Fibroblast of villous mesenchyme (primary cell): Measurements from ENCODE around the gene KCNK2. TPM values are rescaled to one million over a fixed set of nuclear protein-coding genes. Genes with fewer than 3 reads are reported as not detected.

ENCODE experiments used
- DNase-seq: peaks from one replicate; pipeline ENCODE4 v3.0.0-alpha.2; 2010; ENCODE audit warnings: low read depth
- H3K4me3 ChIP-seq: 2 replicates; pipeline ENCODE4 v1.5.1; 2011; ENCODE audit warnings: low read depth, mild to moderate bottlenecking, low read length
- total RNA-seq: library from RNA; depleted of rRNA; stranded (reverse); fragments of >200 nt; gene quantifications from 2 replicates; pipeline ENCODE4 v1.2.3, GENCODE V29; 2012
- TF ChIP-seq, protein P1 (sequence below): IDR thresholded peaks from 2 replicates; pipeline ENCODE4 v1.5.1; 2012; ENCODE audit warnings: low read depth, mild to moderate bottlenecking, low read length; ENCODE audit not compliant: insufficient read depth

Gene KCNK2
- total RNA-seq, 1 donor, result 61.7 TPM

DNA sequence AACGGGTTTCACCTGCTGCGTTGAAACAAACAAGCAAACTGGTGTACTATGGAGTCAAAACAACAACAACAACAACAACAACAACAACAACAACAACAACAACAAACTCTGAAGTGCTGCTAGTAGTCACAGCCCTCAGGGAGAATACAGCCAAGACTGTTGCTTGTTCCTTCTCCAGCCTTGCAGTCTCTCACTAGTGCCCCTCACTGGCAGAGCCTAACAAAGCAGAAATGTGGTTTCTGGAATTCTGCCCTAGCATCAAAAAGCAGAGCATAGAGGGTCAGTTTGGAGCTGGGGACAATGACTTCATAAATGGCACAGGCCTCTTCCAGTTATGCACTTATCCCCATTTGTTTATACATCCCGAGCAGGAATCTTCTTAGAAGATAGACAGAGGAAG lies 187.4 kb downstream of the KCNK2 start:
- no peak overlapping the region for H3K4me3 ChIP-seq
- TF ChIP-seq, protein P1, sequence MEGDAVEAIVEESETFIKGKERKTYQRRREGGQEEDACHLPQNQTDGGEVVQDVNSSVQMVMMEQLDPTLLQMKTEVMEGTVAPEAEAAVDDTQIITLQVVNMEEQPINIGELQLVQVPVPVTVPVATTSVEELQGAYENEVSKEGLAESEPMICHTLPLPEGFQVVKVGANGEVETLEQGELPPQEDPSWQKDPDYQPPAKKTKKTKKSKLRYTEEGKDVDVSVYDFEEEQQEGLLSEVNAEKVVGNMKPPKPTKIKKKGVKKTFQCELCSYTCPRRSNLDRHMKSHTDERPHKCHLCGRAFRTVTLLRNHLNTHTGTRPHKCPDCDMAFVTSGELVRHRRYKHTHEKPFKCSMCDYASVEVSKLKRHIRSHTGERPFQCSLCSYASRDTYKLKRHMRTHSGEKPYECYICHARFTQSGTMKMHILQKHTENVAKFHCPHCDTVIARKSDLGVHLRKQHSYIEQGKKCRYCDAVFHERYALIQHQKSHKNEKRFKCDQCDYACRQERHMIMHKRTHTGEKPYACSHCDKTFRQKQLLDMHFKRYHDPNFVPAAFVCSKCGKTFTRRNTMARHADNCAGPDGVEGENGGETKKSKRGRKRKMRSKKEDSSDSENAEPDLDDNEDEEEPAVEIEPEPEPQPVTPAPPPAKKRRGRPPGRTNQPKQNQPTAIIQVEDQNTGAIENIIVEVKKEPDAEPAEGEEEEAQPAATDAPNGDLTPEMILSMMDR, result no peak
- no peak for DNase-seq

DNA sequence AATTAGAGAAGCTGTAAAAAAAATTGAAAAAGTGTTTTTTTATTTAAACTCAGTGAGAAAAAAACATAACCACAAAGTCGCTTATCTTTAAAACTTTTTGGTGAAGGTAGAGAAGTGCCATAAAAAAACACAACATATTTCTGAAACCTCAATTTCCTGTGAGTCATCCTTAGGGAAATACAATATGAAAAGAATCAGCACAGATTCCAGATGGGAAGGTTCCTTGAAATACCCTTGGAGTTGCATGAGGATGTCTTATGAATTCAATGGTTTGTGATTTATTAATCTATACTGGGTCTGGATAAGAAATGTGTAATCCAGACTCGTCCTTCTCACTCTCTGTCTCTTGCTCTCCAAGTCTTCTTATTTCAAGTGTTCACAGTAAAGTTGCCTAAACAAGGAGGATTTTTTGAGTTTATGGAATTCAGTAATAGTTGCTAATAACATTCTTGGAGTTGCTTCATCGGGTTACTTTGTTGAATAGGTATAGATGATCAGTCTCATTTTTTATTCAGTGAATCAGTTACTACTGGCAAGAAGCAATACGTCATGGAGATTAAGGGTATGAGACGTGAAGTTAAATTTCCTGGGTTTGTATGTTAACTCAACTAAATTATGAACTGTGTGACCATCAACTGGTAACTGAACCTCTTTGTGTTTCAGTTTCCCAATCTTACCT lies 191.4 kb downstream of the KCNK2 start:
- H3K4me3 ChIP-seq, result no peak overlapping the region
- peak; percentile 88 for DNase-seq
- TF ChIP-seq, protein P1, result no peak

DNA sequence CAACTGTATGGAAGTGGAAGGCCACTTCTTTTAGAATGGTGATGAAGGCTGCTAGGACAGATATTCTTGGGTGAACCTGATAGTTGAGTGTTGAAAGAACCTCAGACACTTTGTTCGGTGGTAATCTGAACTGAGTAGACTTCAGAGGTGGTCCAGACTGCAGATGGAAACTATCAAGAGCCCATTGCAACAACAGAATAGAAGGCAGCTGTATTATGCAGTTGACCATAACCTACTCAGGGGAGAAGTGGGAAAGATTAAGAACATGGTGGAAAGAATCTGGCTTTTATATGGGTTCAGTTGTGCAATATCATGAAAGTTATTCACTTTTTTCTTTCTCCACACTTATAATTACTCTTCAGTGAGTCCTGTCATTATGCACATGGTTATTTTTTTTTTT lies 194.0 kb downstream of the KCNK2 start:
- TF ChIP-seq, protein P1, result no peak
- H3K4me3 ChIP-seq, result no peak overlapping the region
- DNase-seq, result no peak

DNA sequence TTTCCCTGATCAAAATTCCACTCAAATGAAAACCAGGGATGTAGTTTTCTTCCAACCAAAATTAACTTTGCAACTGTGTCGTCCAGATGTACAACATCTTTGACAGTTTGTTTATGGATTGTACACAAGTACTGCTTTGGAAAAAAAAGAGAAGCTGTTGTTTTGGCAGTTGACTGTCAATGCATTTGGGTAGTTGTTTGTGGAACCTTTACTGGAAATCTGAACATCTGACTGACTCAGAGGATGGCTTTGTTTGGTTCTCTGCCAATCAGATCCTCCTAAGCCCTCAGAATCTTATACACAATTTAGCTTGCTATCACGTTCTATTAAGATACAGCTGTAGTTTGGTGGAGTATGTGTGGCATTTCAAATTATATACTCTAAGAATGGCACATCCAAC lies 195.0 kb downstream of the KCNK2 start:
- TF ChIP-seq, protein P1, result no peak
- no peak overlapping the region for H3K4me3 ChIP-seq
- DNase-seq, result peak; percentile 67

DNA sequence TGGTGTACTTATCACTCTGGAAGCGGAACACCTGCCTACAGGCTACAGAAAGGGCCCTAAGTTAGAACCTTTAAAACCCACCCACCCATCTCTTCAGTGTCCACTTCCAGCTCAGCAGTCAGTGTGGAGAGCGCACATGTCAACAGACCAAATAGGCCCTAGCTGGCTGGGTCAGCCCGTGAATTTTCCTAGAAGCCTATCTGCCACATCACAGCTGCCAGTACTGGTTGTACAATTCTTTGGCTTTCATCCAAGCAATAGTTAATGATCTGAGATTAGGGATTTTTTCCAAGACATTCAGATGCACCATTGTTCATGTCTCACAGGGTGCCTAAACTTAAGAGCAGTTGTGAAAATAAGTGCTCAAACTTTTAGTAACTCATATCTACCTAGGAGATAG lies 197.1 kb downstream of the KCNK2 start:
- TF ChIP-seq, protein P1, result no peak
- H3K4me3 ChIP-seq, result no peak overlapping the region
- no peak for DNase-seq

DNA sequence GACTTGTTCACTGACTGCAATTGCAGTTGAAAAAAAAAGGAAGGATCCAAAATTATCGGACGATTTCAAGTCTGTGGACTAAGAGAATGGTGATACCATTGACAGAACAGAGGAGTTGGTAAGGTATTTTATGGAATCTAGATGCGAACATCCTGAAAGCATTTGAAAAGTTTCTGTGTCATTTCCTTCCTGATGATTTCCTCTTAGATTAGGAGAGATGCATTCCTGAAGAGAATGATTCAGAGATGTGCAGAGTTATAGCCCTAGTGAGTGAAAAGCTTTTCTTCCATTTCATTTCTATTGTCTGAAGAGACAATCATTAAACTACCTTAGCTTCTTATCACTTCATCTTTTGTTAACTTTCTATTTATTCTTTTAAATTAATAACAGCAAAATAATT lies 200.0 kb downstream of the KCNK2 start:
- no peak overlapping the region for H3K4me3 ChIP-seq
- no peak for DNase-seq
- TF ChIP-seq, protein P1, result no peak

DNA sequence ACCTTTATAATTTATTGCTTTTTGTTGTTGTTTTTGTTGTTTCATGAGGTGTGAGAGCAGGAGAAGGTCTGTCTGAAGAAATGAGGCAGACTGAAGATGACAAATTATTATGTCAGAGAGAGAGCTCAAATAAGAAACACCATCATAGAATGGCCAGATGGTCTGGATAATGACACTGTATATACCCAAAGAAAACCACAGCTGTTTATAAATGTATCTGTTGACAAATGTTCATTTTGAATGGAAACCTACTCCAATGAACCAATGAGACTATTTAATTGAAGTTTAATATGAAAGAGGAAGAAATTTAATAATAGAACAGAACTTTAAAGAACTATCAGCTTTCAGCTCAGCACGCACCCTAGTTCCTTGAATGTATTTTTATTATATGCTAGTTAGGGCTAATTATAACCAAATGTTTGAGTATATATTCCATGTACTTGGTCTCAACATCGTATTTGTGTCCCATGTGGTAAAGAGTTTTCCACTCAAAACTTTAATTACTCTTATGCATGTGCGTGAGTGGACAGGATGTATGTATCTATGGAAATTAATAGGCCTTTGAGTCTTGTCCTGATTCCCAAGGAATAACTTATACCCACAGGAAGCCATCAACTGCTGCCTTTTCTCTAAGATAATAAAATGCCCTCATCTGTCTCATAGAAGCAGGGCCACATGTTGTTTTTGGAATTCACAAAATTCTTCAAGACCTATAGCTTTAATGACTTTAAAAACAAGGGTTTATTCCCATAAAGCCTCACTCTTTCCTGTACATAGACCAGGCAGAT lies 202.7 kb downstream of the KCNK2 start:
- TF ChIP-seq, protein P1, result no peak
- no peak overlapping the region for H3K4me3 ChIP-seq
- no peak for DNase-seq
